ENCODE results near the gene OR6S1. TPM values are rescaled to one million over a fixed set of nuclear protein-coding genes. Genes with fewer than 3 reads are reported as not detected.

Gene OR6S1
- total RNA-seq, 2 donors from 2014 or later, result not detected

DNA sequence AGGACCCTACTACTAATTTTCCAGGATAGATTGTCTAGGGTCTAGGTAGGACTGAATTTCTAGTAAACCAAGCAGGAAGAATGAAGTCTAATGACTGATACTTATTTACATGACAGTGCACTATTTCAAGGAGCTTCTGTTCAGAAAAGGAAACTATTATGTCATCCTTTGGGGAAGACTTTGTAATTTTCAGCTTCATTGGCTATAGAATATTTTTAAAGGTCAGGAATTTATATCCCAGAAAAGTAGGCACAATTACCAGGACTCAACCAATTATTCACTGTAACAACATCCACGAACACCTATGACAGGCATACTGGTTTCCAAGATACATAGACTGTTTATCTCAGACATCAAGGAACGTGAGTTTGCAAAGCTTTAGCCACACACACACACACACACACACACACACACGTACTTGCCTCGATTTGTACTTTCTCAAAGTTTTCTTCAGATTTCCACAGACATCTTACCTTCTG, 23.2 kb downstream of the OR6S1 start:
- H3K4me1 ChIP-seq (ENCODE audit: control insufficient read depth in 1 of 2, low read depth in 2 of 2), result peaks cover 0 to 13% of the 10 kb centered on the region in 2 donors
- ATAC-seq (ENCODE audit: insufficient number of reproducible peaks, low FRiP score, low read depth), result no peak
- no peaks in the 10 kb centered on the region for H3K9me3 ChIP-seq
- TF ChIP-seq, protein P1, sequence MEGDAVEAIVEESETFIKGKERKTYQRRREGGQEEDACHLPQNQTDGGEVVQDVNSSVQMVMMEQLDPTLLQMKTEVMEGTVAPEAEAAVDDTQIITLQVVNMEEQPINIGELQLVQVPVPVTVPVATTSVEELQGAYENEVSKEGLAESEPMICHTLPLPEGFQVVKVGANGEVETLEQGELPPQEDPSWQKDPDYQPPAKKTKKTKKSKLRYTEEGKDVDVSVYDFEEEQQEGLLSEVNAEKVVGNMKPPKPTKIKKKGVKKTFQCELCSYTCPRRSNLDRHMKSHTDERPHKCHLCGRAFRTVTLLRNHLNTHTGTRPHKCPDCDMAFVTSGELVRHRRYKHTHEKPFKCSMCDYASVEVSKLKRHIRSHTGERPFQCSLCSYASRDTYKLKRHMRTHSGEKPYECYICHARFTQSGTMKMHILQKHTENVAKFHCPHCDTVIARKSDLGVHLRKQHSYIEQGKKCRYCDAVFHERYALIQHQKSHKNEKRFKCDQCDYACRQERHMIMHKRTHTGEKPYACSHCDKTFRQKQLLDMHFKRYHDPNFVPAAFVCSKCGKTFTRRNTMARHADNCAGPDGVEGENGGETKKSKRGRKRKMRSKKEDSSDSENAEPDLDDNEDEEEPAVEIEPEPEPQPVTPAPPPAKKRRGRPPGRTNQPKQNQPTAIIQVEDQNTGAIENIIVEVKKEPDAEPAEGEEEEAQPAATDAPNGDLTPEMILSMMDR (IDR thresholded peaks at IDR 0.05), result no peak
- DNase-seq (ENCODE audit: low spot score), result no peak
- H3K36me3 ChIP-seq, result no peaks in the 10 kb centered on the region
- no peaks in the 10 kb centered on the region for H3K27me3 ChIP-seq (replicated peaks; ENCODE audit: insufficient read depth)
- no peak overlapping the region for H3K4me3 ChIP-seq
- H3K27ac ChIP-seq, result no peak overlapping the region

DNA sequence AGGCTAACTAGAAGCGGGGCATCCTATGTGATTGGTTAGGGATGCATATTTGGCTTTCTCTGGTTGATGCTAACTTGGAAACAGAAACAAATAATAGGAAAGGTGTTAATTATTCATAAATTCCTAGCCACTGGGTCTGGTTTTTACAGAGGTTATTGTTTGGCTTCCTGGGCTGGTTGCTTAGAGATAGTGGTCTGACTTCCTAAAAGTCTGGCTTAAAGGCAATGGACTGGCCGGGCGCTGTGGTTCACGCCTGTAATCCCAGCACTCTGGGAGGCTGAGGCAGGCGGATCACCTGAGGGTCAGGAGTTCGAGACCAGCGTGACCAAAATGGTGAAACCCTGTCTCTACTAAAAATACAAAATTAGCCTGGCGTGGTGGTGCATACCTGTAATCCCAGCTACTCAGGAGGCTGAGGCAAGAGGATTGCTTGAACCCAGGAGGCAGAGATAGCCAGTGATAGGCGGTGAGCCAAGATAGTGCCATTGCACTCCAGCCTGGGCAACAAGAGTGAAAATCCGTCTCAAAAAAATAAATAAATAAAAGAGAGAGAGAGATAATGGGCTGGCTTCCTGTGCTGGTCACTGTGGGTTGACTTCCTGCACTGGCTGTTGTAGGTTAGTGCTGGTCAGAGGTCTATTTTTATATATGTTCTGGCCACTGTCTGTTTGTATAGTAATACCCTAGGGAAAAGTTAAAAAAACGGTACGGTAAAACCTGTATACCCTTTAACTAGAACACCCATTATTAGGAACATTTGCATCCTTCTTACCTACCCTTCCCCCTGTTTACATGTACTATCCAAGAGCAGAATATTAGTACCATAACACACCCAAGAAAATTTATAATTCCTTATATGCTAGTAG, 24.1 kb downstream of the OR6S1 start:
- Histone ChIP-seq H3K27me3 (replicated peaks; ENCODE audit: insufficient read depth) (no peaks in the 10 kb centered on the region), H3K4me3 (no peak overlapping the region), H3K27ac (no peak overlapping the region), H3K4me1 (ENCODE audit: control insufficient read depth in 1 of 2, low read depth in 2 of 2) (peaks cover 0 to 9% of the 10 kb centered on the region in 2 donors), H3K36me3 (no peaks in the 10 kb centered on the region), H3K9me3 (no peaks in the 10 kb centered on the region)
- DNase-seq (ENCODE audit: low spot score), result no peak
- TF ChIP-seq, protein P1 (IDR thresholded peaks at IDR 0.05), result no peak
- no peak for ATAC-seq (ENCODE audit: insufficient number of reproducible peaks, low FRiP score, low read depth)

DNA sequence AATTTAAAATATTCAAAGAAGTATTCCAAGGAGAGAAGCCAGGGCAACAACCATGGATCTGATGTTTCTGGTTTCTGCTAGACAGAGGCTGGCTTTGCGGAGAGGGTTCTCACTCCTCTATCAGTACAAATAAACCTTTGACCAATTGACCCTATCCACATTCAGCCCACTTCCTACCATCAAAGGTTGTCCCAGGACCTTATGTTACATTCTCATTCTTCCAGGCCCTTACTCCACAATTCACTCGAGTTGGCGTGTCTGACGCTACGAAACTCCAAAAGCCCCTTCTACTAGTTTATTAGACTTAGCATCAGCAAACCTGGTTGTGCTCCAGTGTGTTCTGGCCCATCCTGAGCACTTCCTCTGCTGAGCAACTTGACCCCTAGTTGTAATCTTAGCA, 25.5 kb downstream of the OR6S1 start:
- no peaks in the 10 kb centered on the region for H3K27me3 ChIP-seq (replicated peaks; ENCODE audit: insufficient read depth)
- H3K36me3 ChIP-seq, result no peaks in the 10 kb centered on the region
- H3K9me3 ChIP-seq, result no peaks in the 10 kb centered on the region
- ATAC-seq (ENCODE audit: insufficient number of reproducible peaks, low FRiP score, low read depth), result no peak
- peaks cover 0 to 12% of the 10 kb centered on the region in 2 donors for H3K4me1 ChIP-seq (ENCODE audit: control insufficient read depth in 1 of 2, low read depth in 2 of 2)
- H3K4me3 ChIP-seq, result no peak overlapping the region
- no peak overlapping the region for H3K27ac ChIP-seq
- TF ChIP-seq, protein P1 (IDR thresholded peaks at IDR 0.05), result no peak
- no peak for DNase-seq (ENCODE audit: low spot score)

DNA sequence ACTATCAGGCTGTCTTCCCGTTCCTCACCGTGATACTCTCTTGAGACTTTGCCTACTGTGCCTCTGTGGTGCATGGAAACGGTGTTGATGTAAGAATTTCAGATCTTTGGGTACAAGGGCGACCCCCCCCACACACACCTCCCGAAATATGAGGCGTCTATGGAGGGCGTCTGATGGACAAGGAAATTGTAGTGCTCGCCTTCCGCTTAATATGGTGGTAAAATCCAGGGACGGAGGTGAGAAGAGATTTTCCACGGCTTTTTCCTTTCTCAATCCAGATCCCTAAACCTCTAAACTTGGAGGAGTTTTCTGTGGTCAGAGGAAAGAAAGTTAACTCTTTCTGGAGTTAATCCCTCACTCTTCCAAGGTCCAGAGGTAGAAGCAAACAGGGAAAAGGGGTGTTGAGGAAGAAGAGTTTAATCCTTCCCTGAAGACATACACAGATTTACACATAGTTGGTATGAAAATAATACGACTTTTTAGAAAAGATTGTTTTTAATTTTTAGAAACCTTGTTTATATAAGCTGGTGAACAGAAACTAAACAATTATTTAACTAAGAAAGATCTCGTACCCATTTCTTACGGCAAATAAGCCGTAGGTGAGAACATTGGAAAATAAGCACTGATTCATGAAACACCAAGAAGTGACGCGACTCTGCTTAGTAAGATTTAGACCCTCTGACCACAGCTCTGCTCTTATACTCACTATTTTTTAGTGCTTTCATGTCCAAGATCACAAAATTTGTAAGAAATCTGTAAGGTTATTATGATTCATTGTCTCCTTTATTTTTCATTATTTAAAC, 27.3 kb downstream of the OR6S1 start:
- Histone ChIP-seq H3K36me3 (no peaks in the 10 kb centered on the region), H3K27ac (peak overlapping the region; percentile 74 to 75), H3K27me3 (replicated peaks; ENCODE audit: insufficient read depth) (no peaks in the 10 kb centered on the region), H3K4me3 (peak overlapping the region; percentile 77), H3K4me1 (ENCODE audit: control insufficient read depth in 1 of 2, low read depth in 2 of 2) (peaks cover 0 to 23% of the 10 kb centered on the region in 2 donors), H3K9me3 (no peaks in the 10 kb centered on the region)
- no peak for DNase-seq (ENCODE audit: low spot score)
- TF ChIP-seq, protein P1 (IDR thresholded peaks at IDR 0.05), result no peak
- ATAC-seq (ENCODE audit: insufficient number of reproducible peaks, low FRiP score, low read depth), result no peak

All from thoracic aorta (tissue), 2 donors.